ENCODE results near the gene GNAT3. TPM values are rescaled to one million over a fixed set of nuclear protein-coding genes. Genes with fewer than 3 reads are reported as not detected.

GNAT3 gene
- total RNA-seq, 1 donor from 2014 or later: not detected

GRCh38 chr7:80449836-80450235 is 62.0 kb downstream of the GNAT3 start:
- no peak overlapping the region for H3K4me3 ChIP-seq (ENCODE audit: low read depth, low read length)
- no peak for DNase-seq (ENCODE audit: low read depth)
- TF ChIP-seq CTCF (IDR thresholded peaks at IDR 0.05; ENCODE audit: insufficient read depth, low read length, poor library complexity, severe bottlenecking): no peak
- no peaks in the 10 kb centered on the region for H3K27me3 ChIP-seq (ENCODE audit: control insufficient read depth, insufficient read depth, low read length)
- H3K36me3 ChIP-seq (ENCODE audit: control insufficient read depth, insufficient read depth, low read length): no peaks in the 10 kb centered on the region

GRCh38 chr7:80445351-80445750 is 66.5 kb downstream of the GNAT3 start:
- TF ChIP-seq CTCF (IDR thresholded peaks at IDR 0.05; ENCODE audit: insufficient read depth, low read length, poor library complexity, severe bottlenecking): no peak
- H3K36me3 ChIP-seq (ENCODE audit: control insufficient read depth, insufficient read depth, low read length): no peaks in the 10 kb centered on the region
- no peak for DNase-seq (ENCODE audit: low read depth)
- no peaks in the 10 kb centered on the region for H3K27me3 ChIP-seq (ENCODE audit: control insufficient read depth, insufficient read depth, low read length)
- no peak overlapping the region for H3K4me3 ChIP-seq (ENCODE audit: low read depth, low read length)

GRCh38 chr7:80444811-80445210 is 67.1 kb downstream of the GNAT3 start:
- no peak for TF ChIP-seq CTCF (IDR thresholded peaks at IDR 0.05; ENCODE audit: insufficient read depth, low read length, poor library complexity, severe bottlenecking)
- no peak for DNase-seq (ENCODE audit: low read depth)
- Histone ChIP-seq H3K4me3 (ENCODE audit: low read depth, low read length) (no peak overlapping the region), H3K27me3 (ENCODE audit: control insufficient read depth, insufficient read depth, low read length) (no peaks in the 10 kb centered on the region), H3K36me3 (ENCODE audit: control insufficient read depth, insufficient read depth, low read length) (no peaks in the 10 kb centered on the region)

GRCh38 chr7:80443325-80443724 is 68.5 kb downstream of the GNAT3 start:
- Histone ChIP-seq H3K27me3 (ENCODE audit: control insufficient read depth, insufficient read depth, low read length) (no peaks in the 10 kb centered on the region), H3K36me3 (ENCODE audit: control insufficient read depth, insufficient read depth, low read length) (no peaks in the 10 kb centered on the region), H3K4me3 (ENCODE audit: low read depth, low read length) (no peak overlapping the region)
- TF ChIP-seq CTCF (IDR thresholded peaks at IDR 0.05; ENCODE audit: insufficient read depth, low read length, poor library complexity, severe bottlenecking): no peak
- DNase-seq (ENCODE audit: low read depth): no peak

GRCh38 chr7:80440883-80441282 is 71.0 kb downstream of the GNAT3 start:
- TF ChIP-seq CTCF (IDR thresholded peaks at IDR 0.05; ENCODE audit: insufficient read depth, low read length, poor library complexity, severe bottlenecking): no peak
- no peak for DNase-seq (ENCODE audit: low read depth)

More at GRCh38 chr7:80440883-80441282, 71.0 kb downstream of the GNAT3 start:
- no peaks in the 10 kb centered on the region for H3K27me3 ChIP-seq (ENCODE audit: control insufficient read depth, insufficient read depth, low read length)
- no peak overlapping the region for H3K4me3 ChIP-seq (ENCODE audit: low read depth, low read length)
- no peaks in the 10 kb centered on the region for H3K36me3 ChIP-seq (ENCODE audit: control insufficient read depth, insufficient read depth, low read length)

All from kidney epithelial cell (primary cell).